D721Med (cell line): Measurements from ENCODE around the gene ZNF585A.
"Not testable (repeated sequence)": the region's sequence is repeated elsewhere in the genome, so short reads cannot be mapped to it uniquely, and the experiment has no call there.

Experiments
- DNase-seq: peaks from one replicate; pipeline ENCODE4 v3.0.0; 2011; ENCODE audit warnings: low spot score; ENCODE audit not compliant: insufficient read length
- FAIRE-seq: peaks from 2 replicates; lab custom pipeline; 2011; peaks lifted over from hg19 to GRCh38; lab: Jason Lieb, UNC
- TF ChIP-seq, protein P1 (sequence below): IDR thresholded peaks from 2 replicates; pipeline ENCODE4 v1.5.1; 2012; ENCODE audit warnings: mild to moderate bottlenecking, control low read depth; ENCODE audit not compliant: insufficient read depth; ENCODE audit errors: missing control alignments

The ZNF585A gene

DNA sequence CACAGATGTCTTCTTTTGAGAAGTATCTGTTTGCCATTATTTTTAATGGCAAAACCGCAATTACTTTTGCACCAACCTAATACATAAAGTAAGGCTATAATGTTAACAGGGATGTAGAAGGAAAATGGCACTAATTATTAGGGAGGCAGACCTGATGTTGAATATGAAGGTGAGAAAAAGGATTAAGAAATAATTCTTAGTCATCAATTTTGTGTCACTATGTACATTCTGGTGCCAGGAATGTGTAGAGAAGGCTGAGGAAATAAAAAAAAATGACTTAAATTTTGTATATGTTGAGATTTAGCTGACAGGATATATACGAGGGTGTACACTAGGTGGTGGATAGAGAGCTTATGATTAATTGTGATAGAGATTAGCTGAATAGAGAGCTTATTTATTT lies 25.3 kb upstream of the ZNF585A start:
- no peak for FAIRE-seq
- DNase-seq: no peak
- TF ChIP-seq, protein P1, sequence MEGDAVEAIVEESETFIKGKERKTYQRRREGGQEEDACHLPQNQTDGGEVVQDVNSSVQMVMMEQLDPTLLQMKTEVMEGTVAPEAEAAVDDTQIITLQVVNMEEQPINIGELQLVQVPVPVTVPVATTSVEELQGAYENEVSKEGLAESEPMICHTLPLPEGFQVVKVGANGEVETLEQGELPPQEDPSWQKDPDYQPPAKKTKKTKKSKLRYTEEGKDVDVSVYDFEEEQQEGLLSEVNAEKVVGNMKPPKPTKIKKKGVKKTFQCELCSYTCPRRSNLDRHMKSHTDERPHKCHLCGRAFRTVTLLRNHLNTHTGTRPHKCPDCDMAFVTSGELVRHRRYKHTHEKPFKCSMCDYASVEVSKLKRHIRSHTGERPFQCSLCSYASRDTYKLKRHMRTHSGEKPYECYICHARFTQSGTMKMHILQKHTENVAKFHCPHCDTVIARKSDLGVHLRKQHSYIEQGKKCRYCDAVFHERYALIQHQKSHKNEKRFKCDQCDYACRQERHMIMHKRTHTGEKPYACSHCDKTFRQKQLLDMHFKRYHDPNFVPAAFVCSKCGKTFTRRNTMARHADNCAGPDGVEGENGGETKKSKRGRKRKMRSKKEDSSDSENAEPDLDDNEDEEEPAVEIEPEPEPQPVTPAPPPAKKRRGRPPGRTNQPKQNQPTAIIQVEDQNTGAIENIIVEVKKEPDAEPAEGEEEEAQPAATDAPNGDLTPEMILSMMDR: no peak

GRCh38 chr19:37197115-37197514 lies 24.6 kb upstream of the ZNF585A start:
- not testable (repeated sequence) for FAIRE-seq, DNase-seq

- DNase-seq, FAIRE-seq: not testable (repeated sequence)
Observed at GRCh38 chr19:37195248-37195647, 22.8 kb upstream of the ZNF585A start.

DNA sequence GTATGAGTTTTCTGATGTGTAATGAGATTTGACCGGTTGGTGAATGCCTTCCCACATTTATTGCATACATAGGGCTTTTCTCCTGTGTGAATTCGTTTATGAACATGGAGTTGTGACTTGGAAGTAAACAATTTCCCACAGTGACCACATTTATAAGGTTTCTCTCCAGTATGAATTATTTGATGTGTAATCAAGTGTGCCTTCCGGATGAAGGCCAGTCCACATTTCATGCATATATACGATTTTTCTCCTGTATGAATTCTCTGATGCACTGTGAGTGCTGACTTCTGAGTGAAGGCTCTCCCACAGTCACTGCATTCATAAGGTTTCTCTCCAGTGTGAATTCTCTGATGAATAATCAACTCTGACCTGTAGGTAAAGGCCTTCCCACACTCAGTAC lies 13.6 kb upstream of the ZNF585A start:
- FAIRE-seq, DNase-seq: not testable (repeated sequence)

GRCh38 chr19:37165635-37166034 lies 6.9 kb downstream of the ZNF585A start:
- TF ChIP-seq, protein P1: no peak
- DNase-seq (no peak), FAIRE-seq (no peak)

- no peak for FAIRE-seq
- TF ChIP-seq, protein P1: no peak
- no peak for DNase-seq
Observed at GRCh38 chr19:37160153-37160552, 12.3 kb downstream of the ZNF585A start.

DNA sequence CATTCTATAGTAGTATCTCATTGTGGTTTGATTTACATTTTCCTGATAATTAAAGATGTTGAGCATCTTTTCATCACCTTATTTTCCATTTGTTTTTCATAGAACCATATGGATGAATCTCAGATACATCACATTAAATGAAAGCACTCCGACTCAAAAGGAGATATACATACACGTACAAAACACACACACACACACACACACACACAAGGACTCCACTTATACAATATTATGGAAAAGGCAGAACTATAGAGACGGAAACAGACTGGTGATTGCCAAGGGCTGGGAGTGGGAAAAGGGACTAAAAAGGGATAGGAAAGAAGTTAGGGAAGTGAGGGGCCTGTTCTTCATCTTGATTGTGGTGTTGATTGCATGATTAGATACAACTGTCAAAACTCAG lies 24.3 kb downstream of the ZNF585A start:
- DNase-seq (no peak), FAIRE-seq (peak; percentile 44)
- TF ChIP-seq, protein P1: no peak

- DNase-seq (no peak), FAIRE-seq (no peak)
- TF ChIP-seq, protein P1: no peak
Observed at GRCh38 chr19:37136111-37136510, 36.4 kb downstream of the ZNF585A start.

DNA sequence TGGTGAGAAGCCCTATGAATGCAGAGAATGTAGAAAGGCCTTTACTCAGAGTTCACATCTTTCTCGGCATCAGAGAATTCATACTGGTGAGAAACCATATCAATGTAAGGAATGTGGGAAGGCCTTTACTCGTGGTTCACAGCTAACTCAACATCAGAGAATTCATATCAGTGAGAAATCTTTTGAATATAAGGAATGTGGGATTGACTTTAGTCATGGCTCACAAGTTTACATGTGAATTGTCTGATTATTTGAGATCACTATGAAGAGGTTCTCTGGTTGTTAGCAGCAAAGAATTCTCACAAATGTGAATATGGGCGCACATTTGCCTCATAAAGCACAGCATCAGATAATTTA lies 43.7 kb downstream of the ZNF585A start:
- FAIRE-seq: no peak

More for the DNA sequence above, 43.7 kb downstream of the ZNF585A start:
- TF ChIP-seq, protein P1: no peak
- DNase-seq: no peak
